Upper lobe of right lung (tissue), 1 donor: ENCODE data around the gene CDK6. TPM values are rescaled to one million over a fixed set of nuclear protein-coding genes. Genes with fewer than 3 reads are reported as not detected.

Experiments used
- ATAC-seq: fragments of 200-7000 bp; cut with Tn5 transposase; one replicate; pipeline ENCODE4 v1.9.1; 2020; ENCODE audit warnings: mild to moderate bottlenecking, moderate library complexity
- DNase-seq: peaks from one replicate; pipeline ENCODE4 v3.0.0-alpha.2; 2020
- H3K27ac ChIP-seq: fragments of 200-600 bp; one replicate; pipeline ENCODE4 v1.8.0; 2022
- H3K27me3 ChIP-seq: fragments of 200-600 bp; one replicate; pipeline ENCODE4 v1.8.0; 2022; ENCODE audit warnings: mild to moderate bottlenecking
- H3K36me3 ChIP-seq: fragments of 200-600 bp; one replicate; pipeline ENCODE4 v1.8.0; 2022
- H3K4me1 ChIP-seq: fragments of 200-600 bp; one replicate; pipeline ENCODE4 v1.8.0; 2022
- H3K4me3 ChIP-seq: fragments of 200-600 bp; one replicate; pipeline ENCODE4 v1.8.0; 2022; ENCODE audit warnings: mild to moderate bottlenecking
- H3K9me3 ChIP-seq: fragments of 200-600 bp; one replicate; pipeline ENCODE4 v1.8.0; 2022
- intact Hi-C: fragments of 100-400 bp; cut with DNase I; formaldehyde crosslinking; loops from one replicate; pipeline ENCODE4 v1.11.0; 2022
- total RNA-seq: library from RNA; stranded (reverse); fragmentation: NEBNext Ultra II Directional; extraction: Animal tissue kit (Norgen Biotek cat#: 25700); gene quantifications from one replicate; pipeline ENCODE4 v1.2.1, GENCODE V29; 2021
- TF ChIP-seq, protein P1 (sequence below): fragments of 200-600 bp; IDR thresholded peaks from one replicate; pipeline ENCODE4 v1.8.0; 2022; ENCODE audit warnings: antibody characterized with exemption
- donor health status: DM: no; HTN: yes; CAD: no; lungs with severe emphysema.

CDK6 gene
- total RNA-seq, 1 donor from 2014 or later, result 22.4 TPM

DNA sequence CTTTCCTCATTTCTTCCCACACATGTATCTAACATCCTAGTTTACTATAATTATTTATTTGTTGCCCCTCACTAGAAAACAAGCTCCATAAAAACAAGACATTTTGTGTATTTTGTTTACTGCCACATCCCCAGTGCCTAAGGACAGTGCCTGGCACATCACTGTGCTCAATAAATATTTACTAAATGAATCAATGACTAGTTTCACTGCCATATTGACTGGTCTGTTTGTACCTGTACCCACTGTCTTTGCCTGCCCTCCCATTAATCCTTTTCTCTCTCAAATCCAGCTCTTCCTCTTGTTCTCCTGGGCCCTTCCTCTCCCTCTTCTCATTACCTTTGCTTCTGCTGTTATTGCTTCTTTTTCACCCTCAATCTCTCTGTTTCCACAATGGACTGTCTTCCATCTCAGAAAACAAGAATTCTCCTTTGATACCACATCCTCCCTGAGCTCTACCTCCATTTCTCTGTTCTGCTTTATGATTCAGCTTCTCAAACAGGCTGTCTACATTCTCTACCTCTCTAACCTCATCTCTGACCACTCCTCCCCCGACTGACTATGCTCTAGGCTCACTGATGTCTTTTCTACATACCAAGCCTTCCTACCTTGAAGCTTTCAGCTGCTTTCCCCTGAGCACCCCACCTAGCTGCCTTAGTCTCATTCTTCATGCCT lies 237.9 kb downstream of the CDK6 start:
- Histone ChIP-seq H3K4me3 (no peak overlapping the region), H3K27me3 (no peaks in the 10 kb centered on the region), H3K9me3 (no peaks in the 10 kb centered on the region), H3K4me1 (no peaks in the 10 kb centered on the region), H3K36me3 (no peaks in the 10 kb centered on the region), H3K27ac (no peak overlapping the region)
- intact Hi-C loops, result no loop called here
- TF ChIP-seq, protein P1, sequence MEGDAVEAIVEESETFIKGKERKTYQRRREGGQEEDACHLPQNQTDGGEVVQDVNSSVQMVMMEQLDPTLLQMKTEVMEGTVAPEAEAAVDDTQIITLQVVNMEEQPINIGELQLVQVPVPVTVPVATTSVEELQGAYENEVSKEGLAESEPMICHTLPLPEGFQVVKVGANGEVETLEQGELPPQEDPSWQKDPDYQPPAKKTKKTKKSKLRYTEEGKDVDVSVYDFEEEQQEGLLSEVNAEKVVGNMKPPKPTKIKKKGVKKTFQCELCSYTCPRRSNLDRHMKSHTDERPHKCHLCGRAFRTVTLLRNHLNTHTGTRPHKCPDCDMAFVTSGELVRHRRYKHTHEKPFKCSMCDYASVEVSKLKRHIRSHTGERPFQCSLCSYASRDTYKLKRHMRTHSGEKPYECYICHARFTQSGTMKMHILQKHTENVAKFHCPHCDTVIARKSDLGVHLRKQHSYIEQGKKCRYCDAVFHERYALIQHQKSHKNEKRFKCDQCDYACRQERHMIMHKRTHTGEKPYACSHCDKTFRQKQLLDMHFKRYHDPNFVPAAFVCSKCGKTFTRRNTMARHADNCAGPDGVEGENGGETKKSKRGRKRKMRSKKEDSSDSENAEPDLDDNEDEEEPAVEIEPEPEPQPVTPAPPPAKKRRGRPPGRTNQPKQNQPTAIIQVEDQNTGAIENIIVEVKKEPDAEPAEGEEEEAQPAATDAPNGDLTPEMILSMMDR, result no peak
- ATAC-seq (no peak), DNase-seq (no peak)

DNA sequence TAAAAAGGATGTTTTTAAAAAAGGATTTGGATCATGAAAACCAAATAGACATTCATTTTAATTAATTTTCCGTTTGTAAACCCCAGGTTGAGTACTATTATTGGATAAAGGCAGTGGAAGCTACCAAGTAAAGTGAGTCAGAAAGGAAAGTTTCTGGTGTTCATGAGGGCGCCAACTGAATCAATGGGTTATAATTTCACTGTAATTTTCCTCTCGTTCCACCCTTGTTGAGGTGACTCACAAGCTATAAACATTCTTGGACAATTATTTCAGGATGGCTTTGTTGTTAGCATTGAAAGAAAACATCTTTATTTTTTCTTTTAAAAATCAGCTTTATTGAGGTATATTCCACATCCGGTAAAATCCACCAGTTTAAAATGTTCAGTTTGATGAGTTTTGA lies 241.1 kb downstream of the CDK6 start:
- no peak for ATAC-seq
- intact Hi-C loops, result no loop called here
- H3K4me1 ChIP-seq, result peaks cover 7% of the 10 kb centered on the region
- DNase-seq, result no peak
- no peaks in the 10 kb centered on the region for H3K9me3 ChIP-seq
- TF ChIP-seq, protein P1, result no peak
- H3K27ac ChIP-seq, result no peak overlapping the region
- H3K27me3 ChIP-seq, result no peaks in the 10 kb centered on the region
- no peaks in the 10 kb centered on the region for H3K36me3 ChIP-seq
- H3K4me3 ChIP-seq, result no peak overlapping the region

DNA sequence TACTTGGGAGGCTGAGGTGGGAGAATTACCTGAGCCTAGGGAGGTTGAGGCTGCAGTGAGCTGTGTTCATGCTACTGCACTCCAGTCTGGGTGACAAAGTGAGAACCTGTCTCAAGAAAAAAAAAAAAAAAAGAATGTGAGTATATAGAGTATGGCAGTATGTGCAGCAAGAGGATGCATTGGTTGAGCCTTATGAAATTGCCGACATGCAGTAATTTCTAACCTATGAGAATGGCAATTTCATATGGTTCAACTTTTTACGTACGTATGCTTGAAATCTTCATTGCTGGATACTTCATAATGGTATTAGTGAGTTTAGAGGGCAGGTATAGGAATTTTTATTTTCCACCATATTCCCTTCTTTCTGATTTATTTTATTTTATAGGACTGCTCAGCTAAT lies 241.6 kb downstream of the CDK6 start:
- ATAC-seq, result no peak
- TF ChIP-seq, protein P1, result no peak
- intact Hi-C loops, result no loop called here

DNA sequence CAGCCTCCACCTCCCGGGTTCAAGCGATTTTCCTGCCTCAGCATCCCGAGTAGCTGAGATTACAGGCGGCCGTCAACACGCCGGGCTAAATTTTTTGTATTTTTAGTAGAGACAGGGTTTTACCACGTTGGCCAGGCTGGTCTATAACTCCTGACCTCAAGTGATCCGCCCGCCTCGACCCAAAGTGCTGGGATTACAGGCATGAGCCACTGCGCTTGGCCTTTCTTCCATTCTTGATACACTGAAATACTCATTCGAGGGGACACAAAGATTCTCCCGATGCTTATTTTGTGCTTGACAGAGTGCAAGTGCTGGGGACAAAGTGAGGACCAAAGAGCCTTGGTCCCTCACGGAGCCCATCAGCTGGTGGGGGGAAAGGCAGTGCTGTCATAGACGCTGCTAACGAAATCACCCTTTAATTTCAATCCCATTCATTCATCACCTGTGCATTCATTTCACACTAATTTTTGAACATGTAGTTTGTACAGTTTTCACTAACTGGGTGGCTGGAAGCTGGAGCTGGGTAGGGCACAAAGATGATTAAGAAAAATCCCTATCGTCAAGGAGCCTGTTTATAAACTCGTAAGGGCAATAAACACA lies 245.6 kb downstream of the CDK6 start:
- H3K36me3 ChIP-seq, result no peaks in the 10 kb centered on the region
- intact Hi-C loops, result no loop called here
- H3K27ac ChIP-seq, result no peak overlapping the region
- no peaks in the 10 kb centered on the region for H3K9me3 ChIP-seq
- peaks cover 25% of the 10 kb centered on the region for H3K4me1 ChIP-seq
- no peaks in the 10 kb centered on the region for H3K27me3 ChIP-seq
- no peak for DNase-seq
- H3K4me3 ChIP-seq, result peak overlapping the region; percentile 79
- ATAC-seq, result no peak
- TF ChIP-seq, protein P1, result no peak

More for the DNA sequence above, 241.6 kb downstream of the CDK6 start:
- Histone ChIP-seq H3K27me3 (no peaks in the 10 kb centered on the region), H3K36me3 (no peaks in the 10 kb centered on the region), H3K27ac (no peak overlapping the region), H3K9me3 (no peaks in the 10 kb centered on the region), H3K4me3 (no peak overlapping the region), H3K4me1 (peaks cover 7% of the 10 kb centered on the region)
- DNase-seq, result no peak

DNA sequence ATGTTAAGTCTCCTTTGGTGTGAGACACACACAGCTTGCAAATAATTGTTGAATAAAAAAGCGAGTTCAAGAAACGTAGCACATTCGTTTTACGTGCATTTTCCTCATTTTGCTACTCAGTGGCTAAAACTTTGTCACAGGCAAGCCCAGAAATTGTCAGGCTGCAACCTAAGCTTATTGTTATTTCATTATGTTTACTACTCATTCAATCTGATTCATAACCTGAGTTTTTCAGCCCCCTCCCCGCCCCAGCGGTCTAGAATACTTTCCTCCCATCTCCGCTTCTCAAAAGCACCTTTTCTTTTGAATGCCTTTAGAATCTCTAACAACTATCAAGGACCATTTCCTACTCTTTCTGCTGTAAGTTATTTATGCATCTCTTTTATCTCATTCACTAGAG lies 247.3 kb downstream of the CDK6 start:
- intact Hi-C loops, result no loop called here
- Histone ChIP-seq H3K27me3 (no peaks in the 10 kb centered on the region), H3K4me1 (peaks cover 25% of the 10 kb centered on the region), H3K4me3 (peak overlapping the region; percentile 79), H3K9me3 (no peaks in the 10 kb centered on the region), H3K36me3 (no peaks in the 10 kb centered on the region), H3K27ac (peak overlapping the region; percentile 90)
- TF ChIP-seq, protein P1, result no peak
- ATAC-seq (no peak), DNase-seq (no peak)
